Left lung (tissue), 10 donors: ENCODE data around the gene MYO7A. TPM values are rescaled to one million over a fixed set of nuclear protein-coding genes. Genes with fewer than 3 reads are reported as not detected.

Experiments used
- ATAC-seq: fragments of 200-7000 bp; cut with Tn5 transposase; one replicate; pipeline ENCODE4 v1.9.1; 2020; ENCODE audit warnings: moderate library complexity
- DNase-seq, 4 donors: peaks; one replicate each; pipeline ENCODE4 v3.0.0-alpha.2; 2013 to 2020
- H3K27ac ChIP-seq, 2 donors: fragments of 200-600 bp; sonication (generic) in 1 of 2; one replicate each; pipeline versions ENCODE4 v1.5.0 to v1.8.0; 2020 to 2021
- H3K27me3 ChIP-seq, 2 donors: fragments of 200-600 bp; sonication (generic) in 1 of 2; one replicate each; pipeline versions ENCODE4 v1.5.0 to v1.8.0; 2020 to 2021
- H3K36me3 ChIP-seq, 2 donors: fragments of 200-600 bp; sonication (generic) in 1 of 2; one replicate each; pipeline versions ENCODE4 v1.5.0 to v1.8.0; 2020 to 2021
- H3K4me1 ChIP-seq, 2 donors: fragments of 200-600 bp; one replicate each; pipeline ENCODE4 v1.8.0; 2021
- H3K4me3 ChIP-seq, 2 donors: fragments of 200-600 bp; sonication (generic) in 1 of 2; one replicate each; pipeline versions ENCODE4 v1.5.0 to v1.8.0; 2020 to 2021; ENCODE audit warnings: mild to moderate bottlenecking in 1 of 2
- H3K9me3 ChIP-seq, 2 donors: fragments of 200-600 bp; sonication (generic) in 1 of 2; one replicate each; pipeline versions ENCODE4 v1.5.0 to v1.8.0; 2020 to 2021
- intact Hi-C, 2 donors: fragments of 100-400 bp; cut with DNase I; formaldehyde crosslinking; loops; one replicate each; pipeline versions ENCODE4 v1.11.2 to v1.14.2; 2022
- polyA plus RNA-seq, 6 donors: library from polyadenylated mRNA; unstranded; fragments of 120-200 nt; gene quantifications; one replicate each; pipeline ENCODE4 v1.2.1, GENCODE V29; 2013; ENCODE audit not compliant: insufficient read length in 6 of 6
- total RNA-seq, 2 donors: library from RNA; stranded (reverse); fragmentation: NEBNext Ultra II Directional; extraction: Animal tissue kit (Norgen Biotek cat#: 25700); gene quantifications; one replicate each; pipeline ENCODE4 v1.2.1, GENCODE V29; 2021
- TF ChIP-seq, protein P1 (sequence below), 2 donors: fragments of 200-600 bp; sonication (generic) in 1 of 2; IDR thresholded peaks; one replicate each; pipeline versions ENCODE4 v1.5.0 to v1.8.0; 2021; ENCODE audit warnings: antibody characterized with exemption in 2 of 2
- donor health status: DM: no; HTN: yes; CAD: no.
- donor health status: DM: no; HTN: no; CAD: no.

Gene MYO7A
- total and polyA plus RNA-seq, 8 donors, result 4.8 to 13.5 (median 5.8) TPM

DNA sequence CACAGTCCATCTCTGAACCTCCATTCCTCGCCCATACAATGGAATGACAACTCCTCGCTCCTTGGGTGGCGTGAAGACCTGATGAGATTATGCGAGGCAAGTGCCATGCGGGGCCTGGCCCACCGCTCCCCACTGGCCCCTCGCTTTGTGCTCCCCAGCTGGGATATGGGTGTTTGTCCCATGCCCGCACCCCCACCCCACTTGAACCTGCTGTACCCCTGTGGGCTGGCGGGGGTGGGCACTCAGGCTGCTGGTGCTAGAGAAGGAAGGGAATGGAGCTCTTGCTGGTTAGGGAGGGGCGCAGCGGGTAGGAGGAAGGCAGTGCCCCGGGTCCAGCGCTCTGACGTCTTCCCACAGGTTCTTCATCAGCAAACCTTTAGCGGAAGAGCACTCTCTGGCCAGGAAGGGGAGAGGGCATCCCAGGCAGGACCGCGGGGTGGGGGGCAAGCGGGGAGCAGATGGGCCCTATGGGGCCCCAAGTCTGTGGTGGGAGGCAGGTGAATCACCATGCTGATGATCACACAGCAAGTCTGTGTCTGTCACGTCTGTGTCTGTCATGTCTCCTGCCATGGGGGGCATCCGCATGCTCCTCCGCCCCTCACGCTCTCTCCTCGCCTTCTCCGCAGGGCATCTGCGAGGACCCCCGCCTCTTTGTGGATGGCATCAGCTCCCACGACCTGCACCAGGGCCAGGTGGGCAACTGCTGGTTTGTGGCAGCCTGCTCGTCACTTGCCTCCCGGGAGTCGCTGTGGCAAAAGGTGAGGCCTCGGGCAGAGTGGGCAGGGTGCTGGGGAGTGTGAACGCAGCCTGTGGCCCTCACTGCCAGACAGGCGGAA lies 34.8 kb upstream of the MYO7A start:
- Histone ChIP-seq H3K36me3 (no peaks in the 10 kb centered on the region), H3K27me3 (no peaks in the 10 kb centered on the region), H3K9me3 (no peaks in the 10 kb centered on the region), H3K27ac (no peak overlapping the region), H3K4me3 (no peak overlapping the region), H3K4me1 (no peaks in the 10 kb centered on the region)
- intact Hi-C loops, result no loop called here
- DNase-seq, result peak in 1 of 4 donors; percentile 75
- TF ChIP-seq, protein P1, sequence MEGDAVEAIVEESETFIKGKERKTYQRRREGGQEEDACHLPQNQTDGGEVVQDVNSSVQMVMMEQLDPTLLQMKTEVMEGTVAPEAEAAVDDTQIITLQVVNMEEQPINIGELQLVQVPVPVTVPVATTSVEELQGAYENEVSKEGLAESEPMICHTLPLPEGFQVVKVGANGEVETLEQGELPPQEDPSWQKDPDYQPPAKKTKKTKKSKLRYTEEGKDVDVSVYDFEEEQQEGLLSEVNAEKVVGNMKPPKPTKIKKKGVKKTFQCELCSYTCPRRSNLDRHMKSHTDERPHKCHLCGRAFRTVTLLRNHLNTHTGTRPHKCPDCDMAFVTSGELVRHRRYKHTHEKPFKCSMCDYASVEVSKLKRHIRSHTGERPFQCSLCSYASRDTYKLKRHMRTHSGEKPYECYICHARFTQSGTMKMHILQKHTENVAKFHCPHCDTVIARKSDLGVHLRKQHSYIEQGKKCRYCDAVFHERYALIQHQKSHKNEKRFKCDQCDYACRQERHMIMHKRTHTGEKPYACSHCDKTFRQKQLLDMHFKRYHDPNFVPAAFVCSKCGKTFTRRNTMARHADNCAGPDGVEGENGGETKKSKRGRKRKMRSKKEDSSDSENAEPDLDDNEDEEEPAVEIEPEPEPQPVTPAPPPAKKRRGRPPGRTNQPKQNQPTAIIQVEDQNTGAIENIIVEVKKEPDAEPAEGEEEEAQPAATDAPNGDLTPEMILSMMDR (IDR thresholded peaks at IDR 0.05), result no peak
- no peak for ATAC-seq

DNA sequence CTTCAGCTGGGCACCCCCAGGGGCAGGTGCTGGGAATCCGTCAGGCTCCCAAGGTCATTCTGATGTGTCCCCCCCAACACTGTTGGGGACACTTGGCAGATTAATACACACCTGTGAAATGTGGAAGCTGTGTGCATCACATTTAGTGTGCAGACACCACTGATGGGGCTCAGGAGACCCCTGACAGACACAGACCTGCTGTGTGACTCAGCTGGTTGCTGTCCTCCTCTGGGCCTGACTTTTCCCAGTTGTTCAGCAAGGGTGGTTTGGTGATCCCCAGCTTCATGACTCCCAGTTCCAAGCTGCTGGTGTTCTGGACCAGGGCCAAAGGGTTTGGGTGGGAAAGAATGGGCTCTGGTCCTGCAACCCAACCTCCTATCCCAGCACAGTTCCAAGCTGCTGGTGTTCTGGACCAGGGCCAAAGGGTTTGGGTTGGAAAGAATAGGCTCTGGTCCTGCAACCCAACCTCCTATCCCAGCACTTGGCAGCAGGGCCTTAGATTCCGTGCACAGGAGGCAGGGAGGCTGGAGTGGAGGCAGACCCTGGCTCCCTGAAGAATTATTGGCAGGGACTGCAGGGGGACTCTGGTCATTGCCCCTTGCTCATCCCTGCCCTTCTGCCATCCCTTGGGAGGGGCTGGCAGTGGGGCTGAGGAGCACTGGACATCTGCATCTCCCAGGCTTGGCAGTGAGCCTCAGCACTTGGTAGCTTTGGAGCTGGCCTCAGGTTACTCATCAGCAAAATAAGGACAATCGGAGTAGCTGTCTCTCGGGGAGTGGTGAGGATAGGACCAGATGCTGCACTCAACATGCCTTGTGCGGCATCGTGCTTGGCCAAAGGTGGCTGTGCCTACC lies 33.8 kb upstream of the MYO7A start:
- DNase-seq, result peak in 1 of 4 donors; percentile 41
- no peaks in the 10 kb centered on the region for H3K9me3 ChIP-seq
- H3K4me3 ChIP-seq, result no peak overlapping the region
- intact Hi-C loops, result no loop called here
- no peak for ATAC-seq
- H3K27me3 ChIP-seq, result no peaks in the 10 kb centered on the region
- no peaks in the 10 kb centered on the region for H3K36me3 ChIP-seq
- TF ChIP-seq, protein P1 (IDR thresholded peaks at IDR 0.05), result no peak
- no peaks in the 10 kb centered on the region for H3K4me1 ChIP-seq
- no peak overlapping the region for H3K27ac ChIP-seq

DNA sequence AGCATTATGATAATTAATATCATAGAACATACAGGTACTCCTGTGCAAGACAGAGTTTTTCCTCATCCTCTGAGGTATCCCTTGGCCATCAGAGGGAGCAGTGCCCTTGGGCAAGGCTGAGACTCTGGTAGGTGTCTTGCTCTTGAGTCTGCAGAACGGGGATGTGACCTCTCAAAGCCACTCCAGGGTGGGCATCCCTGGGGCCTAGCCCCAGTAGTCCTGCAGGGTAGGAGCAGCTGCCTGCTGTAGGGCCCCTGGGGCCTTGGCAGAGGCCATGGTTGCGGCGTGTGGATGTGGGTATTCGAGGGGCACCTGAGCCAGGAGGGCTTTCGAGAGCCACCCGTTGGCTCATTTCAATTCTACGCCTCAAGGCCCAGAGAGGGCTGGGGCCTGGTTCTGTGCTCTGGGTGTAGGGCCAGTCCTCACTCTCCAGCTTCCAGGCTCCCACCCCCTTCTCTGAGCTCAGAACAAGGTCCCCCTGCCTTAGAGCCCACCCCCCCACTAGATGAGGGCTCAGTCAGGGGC lies 33.1 kb upstream of the MYO7A start:
- TF ChIP-seq, protein P1 (IDR thresholded peaks at IDR 0.05), result no peak
- Histone ChIP-seq H3K36me3 (no peaks in the 10 kb centered on the region), H3K4me3 (no peak overlapping the region), H3K4me1 (no peaks in the 10 kb centered on the region), H3K27me3 (no peaks in the 10 kb centered on the region), H3K27ac (no peak overlapping the region), H3K9me3 (no peaks in the 10 kb centered on the region)
- DNase-seq (peak in 1 of 4 donors; percentile 52), ATAC-seq (no peak)
- intact Hi-C loops, result no loop called here

DNA sequence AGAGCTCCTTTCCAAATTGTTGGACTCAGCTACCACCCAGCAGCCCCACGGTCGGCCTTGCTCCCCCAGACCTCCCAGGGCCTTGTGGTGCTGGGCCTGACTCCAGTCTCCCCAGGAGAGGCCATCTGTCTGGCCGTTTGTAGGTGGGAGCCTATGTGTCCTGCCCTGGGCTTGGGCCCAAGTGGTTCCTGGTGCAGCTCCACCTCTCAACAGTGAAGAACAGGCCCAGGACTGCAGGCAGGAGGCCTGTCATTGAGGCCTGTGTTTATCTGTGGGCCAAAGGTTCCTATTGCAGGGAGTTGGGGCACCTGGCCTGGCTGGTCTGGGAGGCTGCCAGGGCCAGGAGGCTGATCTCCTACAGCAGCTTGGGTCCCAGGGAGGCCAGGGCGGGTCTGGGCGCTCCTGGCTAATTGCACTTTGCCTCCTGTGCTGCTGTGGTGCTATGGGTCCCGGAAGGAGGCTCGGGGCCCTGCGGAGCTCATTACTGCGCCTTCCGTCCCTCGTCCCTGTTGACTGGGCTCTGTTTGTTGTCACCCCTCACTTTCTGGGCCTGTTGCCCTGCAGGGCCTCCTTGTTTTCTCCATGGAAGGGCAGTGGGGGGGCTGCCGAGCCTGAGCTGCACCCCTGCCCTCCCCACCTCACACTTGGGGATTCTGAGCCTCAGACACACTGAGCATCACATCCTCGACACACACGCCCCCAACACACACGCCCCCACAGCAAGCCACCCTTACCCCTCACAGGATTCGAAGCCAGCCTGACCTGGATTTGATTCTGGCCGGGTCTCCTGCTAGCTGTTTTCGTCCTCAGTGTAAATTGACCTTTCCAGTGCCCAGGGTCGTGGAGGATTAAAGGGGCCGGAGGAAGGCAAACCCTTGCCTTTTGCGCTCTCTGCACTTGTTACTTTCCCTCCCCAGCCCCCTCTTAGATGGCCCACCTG lies 32.2 kb upstream of the MYO7A start:
- TF ChIP-seq, protein P1 (IDR thresholded peaks at IDR 0.05), result no peak
- intact Hi-C loops, result no loop called here
- DNase-seq (peak in 1 of 4 donors; percentile 61), ATAC-seq (no peak)
- Histone ChIP-seq H3K36me3 (no peaks in the 10 kb centered on the region), H3K4me3 (no peak overlapping the region), H3K4me1 (no peaks in the 10 kb centered on the region), H3K9me3 (no peaks in the 10 kb centered on the region), H3K27ac (no peak overlapping the region), H3K27me3 (no peaks in the 10 kb centered on the region)
